HG03066 (cell line): ENCODE results near the gene SEC14L1.
"Not testable (repeated sequence)": the region's sequence is repeated elsewhere in the genome, so short reads cannot be mapped to it uniquely, and the experiment has no call there.

Experiments used
- ATAC-seq: cut with Tn5 transposase; IDR thresholded peaks from one replicate; pipeline ENCODE4 v1.9.1; 2021; ENCODE audit warnings: low read depth; ENCODE audit not compliant: unreplicated experiment

Gene SEC14L1

GRCh38 chr17:77115947-77116346 lies 24.8 kb upstream of the SEC14L1 start:
- ATAC-seq: no peak

GRCh38 chr17:77116371-77116860 lies 24.4 kb upstream of the SEC14L1 start:
- no peak for ATAC-seq

DNA sequence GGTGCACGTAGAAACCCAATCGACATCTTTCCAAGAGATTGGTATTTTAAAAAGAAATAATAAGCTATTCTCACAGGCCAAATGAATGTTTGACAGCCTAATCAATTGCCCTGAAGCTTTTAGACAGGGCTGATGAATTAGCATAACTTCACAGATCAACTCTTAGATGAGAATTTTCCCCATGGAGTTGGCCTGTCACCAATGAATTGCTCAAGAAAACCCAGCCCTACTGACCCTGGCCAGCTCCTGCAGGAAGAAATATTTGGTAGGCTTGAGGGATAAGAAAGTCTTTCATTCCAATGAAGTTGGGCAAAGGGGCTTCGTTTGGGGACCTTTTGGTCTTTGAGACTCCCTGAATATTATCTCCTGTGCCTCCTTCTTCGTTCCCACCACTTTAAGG lies 23.4 kb upstream of the SEC14L1 start:
- ATAC-seq: no peak

GRCh38 chr17:77118251-77118928 lies 22.4 kb upstream of the SEC14L1 start:
- no peak for ATAC-seq

- ATAC-seq: no peak
Measured at GRCh38 chr17:77119668-77120301, 21.0 kb upstream of the SEC14L1 start.

- ATAC-seq: no peak
Measured at GRCh38 chr17:77120868-77121267, 19.9 kb upstream of the SEC14L1 start.

- no peak for ATAC-seq
Measured at GRCh38 chr17:77124192-77124889, 16.4 kb upstream of the SEC14L1 start.

DNA sequence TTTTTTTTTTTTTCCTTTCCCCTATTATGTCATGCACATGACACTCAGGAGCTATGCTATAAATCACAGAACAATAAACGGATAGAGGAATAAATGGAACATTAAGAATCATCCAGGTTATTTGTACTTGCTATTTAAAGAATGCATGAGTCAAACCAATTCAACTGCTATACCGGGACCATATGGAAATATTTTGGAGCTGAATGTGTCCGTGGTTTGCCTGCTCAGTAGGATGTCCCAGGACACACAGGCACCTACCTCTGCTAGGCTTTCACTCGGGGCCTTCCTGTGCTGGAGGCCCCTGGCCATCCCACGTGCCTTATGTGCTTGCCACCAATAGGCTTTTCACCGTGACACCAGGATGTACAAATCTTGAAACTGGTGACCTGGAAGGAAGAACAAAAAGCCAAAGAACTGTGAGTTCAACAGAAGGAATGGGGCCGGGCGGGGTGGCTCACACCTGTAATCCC lies 15.3 kb upstream of the SEC14L1 start:
- no peak for ATAC-seq

- no peak for ATAC-seq
Measured at GRCh38 chr17:77126519-77126918, 14.2 kb upstream of the SEC14L1 start.

DNA sequence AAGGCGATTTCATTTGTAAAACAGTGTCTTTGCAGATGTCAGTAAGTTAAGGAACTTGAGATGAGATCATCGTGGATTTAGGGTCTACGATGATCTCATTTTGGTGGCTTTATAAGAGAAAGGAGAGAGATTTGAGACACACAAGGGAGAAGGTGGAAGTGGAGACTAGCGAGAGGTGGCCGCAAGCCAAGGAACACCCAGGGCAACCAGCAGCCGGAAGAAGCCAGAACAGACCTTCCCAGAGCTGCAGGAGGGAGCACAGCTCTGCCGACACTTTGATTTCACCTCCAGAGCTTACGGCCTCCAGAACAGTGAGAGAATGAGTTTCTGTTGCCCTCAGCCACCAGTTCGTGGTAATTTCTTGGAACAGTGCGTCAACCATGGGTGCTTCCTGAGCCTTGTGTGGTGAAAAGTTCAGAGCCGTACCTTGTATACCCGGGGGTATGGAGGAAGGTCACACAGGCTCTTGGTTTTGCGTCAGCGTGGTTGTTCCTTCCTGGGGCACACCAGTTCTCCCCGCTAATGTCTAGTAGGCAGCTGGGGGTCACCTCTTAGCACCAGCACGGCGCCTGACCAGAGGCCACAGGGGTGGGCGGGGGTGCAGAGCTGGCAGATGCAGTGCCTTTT lies 12.9 kb upstream of the SEC14L1 start:
- no peak for ATAC-seq

DNA sequence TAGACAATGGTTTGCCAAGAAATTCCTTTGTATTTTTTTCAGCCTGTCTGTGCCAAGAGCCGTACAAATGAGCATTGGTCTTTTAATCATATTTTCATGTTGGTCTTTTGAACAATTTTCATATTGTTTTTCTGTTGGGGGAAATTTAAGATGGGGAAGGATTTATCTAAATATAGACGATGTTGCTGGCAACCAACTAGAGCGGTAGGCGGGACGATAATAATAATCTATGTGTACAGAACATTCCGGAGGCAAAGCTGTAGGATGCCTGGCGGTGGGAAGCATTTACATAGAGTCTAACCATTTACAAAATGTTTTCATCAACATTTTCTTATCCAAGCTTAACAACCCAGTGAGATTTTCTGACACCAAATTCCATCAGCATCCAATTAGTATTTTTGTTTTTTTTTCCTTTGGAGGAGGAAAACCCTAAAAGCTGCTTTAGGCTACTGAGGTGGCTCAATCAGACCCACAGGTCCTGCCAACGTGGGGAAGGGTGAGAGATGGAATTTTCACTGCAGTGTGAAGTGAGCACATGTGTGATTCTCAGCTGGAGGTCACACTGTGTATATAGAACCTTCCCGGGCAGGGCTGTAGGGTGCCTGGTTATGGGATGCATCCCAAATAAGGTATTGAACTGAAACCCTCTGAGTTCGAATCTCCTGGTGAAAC lies 11.7 kb upstream of the SEC14L1 start:
- no peak for ATAC-seq

- no peak for ATAC-seq
Measured at GRCh38 chr17:77129568-77130301, 11.0 kb upstream of the SEC14L1 start.

GRCh38 chr17:77130525-77130924 lies 10.2 kb upstream of the SEC14L1 start:
- ATAC-seq: no peak

DNA sequence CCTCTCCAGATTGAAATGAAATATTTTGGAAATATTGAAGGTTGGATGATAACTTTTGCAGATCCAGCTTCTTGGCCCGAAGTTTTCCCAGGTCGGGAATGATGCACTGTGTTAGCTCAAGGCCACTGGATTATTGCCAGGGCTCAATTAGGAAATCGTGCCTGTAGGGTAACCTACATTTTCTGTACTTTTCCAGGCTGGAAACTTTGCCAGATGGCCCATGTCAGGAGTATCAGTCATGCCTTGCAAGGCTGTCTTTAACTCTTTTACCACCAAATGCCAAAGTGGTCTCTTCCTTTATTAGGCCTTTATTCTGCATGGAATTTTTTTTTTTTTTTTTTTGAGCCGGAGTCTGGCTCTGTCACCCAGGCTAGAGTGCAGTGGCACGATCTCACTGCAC lies 8.9 kb upstream of the SEC14L1 start:
- no peak for ATAC-seq

GRCh38 chr17:77132411-77133086 lies 8.2 kb upstream of the SEC14L1 start:
- ATAC-seq: no peak

DNA sequence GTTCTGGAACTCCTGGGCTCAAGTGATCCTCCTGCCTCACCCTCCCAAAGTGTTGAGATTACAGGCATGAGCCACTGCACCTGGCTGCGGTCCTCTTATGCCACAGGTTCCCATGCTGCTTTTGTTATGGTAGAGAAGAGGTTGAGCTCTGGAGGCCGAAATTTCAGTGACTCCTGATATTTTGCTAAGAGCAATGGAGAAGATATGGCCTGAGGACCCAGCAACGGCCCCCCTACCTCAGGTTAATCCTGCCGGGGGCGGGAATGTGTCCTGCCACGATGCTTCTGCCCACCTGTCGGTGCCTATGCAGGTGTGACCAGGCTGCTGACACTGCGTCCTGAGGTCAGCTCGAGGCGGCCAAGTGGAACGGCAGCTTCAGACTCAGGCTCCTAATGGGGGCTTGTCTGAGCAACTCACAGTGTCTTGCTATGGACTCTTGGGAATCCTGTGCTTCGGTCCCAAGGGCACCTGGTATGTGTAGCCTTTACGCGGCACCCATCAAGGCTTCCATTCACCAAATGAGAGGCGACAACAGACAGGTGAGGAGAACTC lies 7.6 kb upstream of the SEC14L1 start:
- ATAC-seq: no peak

GRCh38 chr17:77136420-77136767 lies 4.4 kb upstream of the SEC14L1 start:
- ATAC-seq: no peak

DNA sequence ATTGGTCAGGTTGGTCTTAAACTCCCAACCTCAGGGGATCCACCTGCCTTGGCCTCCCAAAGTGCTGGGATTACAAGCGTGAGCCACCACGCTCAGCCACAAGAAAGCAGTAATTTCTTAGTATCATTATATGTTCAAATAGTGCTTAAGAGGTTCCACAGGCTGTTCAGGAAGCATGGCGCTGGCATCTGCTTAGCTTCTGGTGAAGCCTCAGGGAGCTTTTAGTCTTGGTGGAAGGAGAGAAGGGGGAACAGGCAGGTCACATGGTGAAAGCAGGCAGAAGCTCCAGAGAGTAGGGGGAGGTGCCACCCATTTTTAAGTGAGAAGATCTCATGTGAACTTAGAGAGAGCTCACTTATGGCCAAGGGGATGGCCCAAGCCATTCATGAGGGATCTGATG lies 3.7 kb upstream of the SEC14L1 start:
- no peak for ATAC-seq

DNA sequence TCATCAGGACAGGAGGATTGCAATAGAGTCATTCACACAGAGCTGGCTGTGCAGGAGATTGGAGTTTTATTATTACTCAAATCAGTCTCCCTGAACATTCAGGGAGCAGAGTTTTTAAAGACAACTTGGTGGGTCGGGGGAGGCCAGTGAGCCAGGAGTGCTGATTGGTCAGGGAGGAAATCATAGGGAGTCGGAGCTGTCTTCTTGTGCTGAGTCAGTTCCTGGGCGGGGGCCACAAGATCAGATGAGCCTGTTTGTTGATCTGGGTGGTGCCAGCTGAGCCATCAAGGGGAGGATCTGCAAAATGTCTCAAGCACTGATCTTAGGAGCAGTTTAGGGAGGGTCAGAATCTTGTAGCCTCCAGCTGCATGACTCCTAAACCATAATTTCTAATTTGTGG lies 2.9 kb upstream of the SEC14L1 start:
- not testable (repeated sequence) for ATAC-seq
